Measurements from ENCODE around the gene C10orf90. TPM values are rescaled to one million over a fixed set of nuclear protein-coding genes. Genes with fewer than 3 reads are reported as not detected.
"Not testable (repeated sequence)": the region's sequence is repeated elsewhere in the genome, so short reads cannot be mapped to it uniquely, and the experiment has no call there.

Gene C10orf90
- total RNA-seq, 1 experiment from 2014 or later, result not detected

GRCh38 chr10:126397640-126398382, 272.7 kb downstream of the C10orf90 start:
- peak; percentile 92 for DNase-seq (ENCODE audit: low read depth)
- in situ Hi-C loops (cut with HindIII; ENCODE audit: low pct_unique_long_range_greater_than_20kb, low sequenced_read_pairs), result no loop called here

- in situ Hi-C loops (cut with HindIII; ENCODE audit: low pct_unique_long_range_greater_than_20kb, low sequenced_read_pairs), result no loop called here
- no peak for DNase-seq (ENCODE audit: low read depth)
Measured at GRCh38 chr10:126397156-126397555, 273.3 kb downstream of the C10orf90 start.

- no peak for DNase-seq (ENCODE audit: low read depth)
- in situ Hi-C loops (cut with HindIII; ENCODE audit: low pct_unique_long_range_greater_than_20kb, low sequenced_read_pairs), result no loop called here
Measured at GRCh38 chr10:126394948-126395347, 275.5 kb downstream of the C10orf90 start.

GRCh38 chr10:126393076-126393475, 277.4 kb downstream of the C10orf90 start:
- DNase-seq (ENCODE audit: low read depth), result no peak
- in situ Hi-C loops (cut with HindIII; ENCODE audit: low pct_unique_long_range_greater_than_20kb, low sequenced_read_pairs), result no loop called here

- in situ Hi-C loops (cut with HindIII; ENCODE audit: low pct_unique_long_range_greater_than_20kb, low sequenced_read_pairs), result no loop called here
Measured at GRCh38 chr10:126392469-126392868, 278.0 kb downstream of the C10orf90 start.

GRCh38 chr10:126392068-126392467, 278.4 kb downstream of the C10orf90 start:
- in situ Hi-C loops (cut with HindIII; ENCODE audit: low pct_unique_long_range_greater_than_20kb, low sequenced_read_pairs), result no loop called here
- no peak for DNase-seq (ENCODE audit: low read depth)

More at GRCh38 chr10:126392469-126392868, 278.0 kb downstream of the C10orf90 start:
- DNase-seq (ENCODE audit: low read depth), result no peak

GRCh38 chr10:126391192-126391885, 279.2 kb downstream of the C10orf90 start:
- in situ Hi-C loops (cut with HindIII; ENCODE audit: low pct_unique_long_range_greater_than_20kb, low sequenced_read_pairs), result no loop called here

GRCh38 chr10:126390324-126390723, 280.2 kb downstream of the C10orf90 start:
- in situ Hi-C loops (cut with HindIII; ENCODE audit: low pct_unique_long_range_greater_than_20kb, low sequenced_read_pairs), result no loop called here
- no peak for DNase-seq (ENCODE audit: low read depth)

More at GRCh38 chr10:126391192-126391885, 279.2 kb downstream of the C10orf90 start:
- no peak for DNase-seq (ENCODE audit: low read depth)

GRCh38 chr10:126387931-126388911, 282.3 kb downstream of the C10orf90 start, which contains the start of gene ADAM12:
Gene ADAM12, minus strand, starts transcription at chr10:126388477. Its CDS starts 332 bp downstream, at chr10:126388145.
- peak; percentile 63 for DNase-seq (ENCODE audit: low read depth)
- in situ Hi-C loops (cut with HindIII; ENCODE audit: low pct_unique_long_range_greater_than_20kb, low sequenced_read_pairs), result no loop called here

GRCh38 chr10:126387041-126387921, 283.2 kb downstream of the C10orf90 start:
- DNase-seq (ENCODE audit: low read depth), result peak; percentile 81
- in situ Hi-C loops (cut with HindIII; ENCODE audit: low pct_unique_long_range_greater_than_20kb, low sequenced_read_pairs), result no loop called here

GRCh38 chr10:126384269-126384873, 286.1 kb downstream of the C10orf90 start:
- DNase-seq (ENCODE audit: low read depth), result peak; percentile 60
- in situ Hi-C loops (cut with HindIII; ENCODE audit: low pct_unique_long_range_greater_than_20kb, low sequenced_read_pairs), result no loop called here

- in situ Hi-C loops (cut with HindIII; ENCODE audit: low pct_unique_long_range_greater_than_20kb, low sequenced_read_pairs), result no loop called here
- no peak for DNase-seq (ENCODE audit: low read depth)
Measured at GRCh38 chr10:126380352-126381076, 290.0 kb downstream of the C10orf90 start.

- in situ Hi-C loops (cut with HindIII; ENCODE audit: low pct_unique_long_range_greater_than_20kb, low sequenced_read_pairs); DNase-seq (ENCODE audit: low read depth): not testable (repeated sequence)
Measured at GRCh38 chr10:126379166-126379565, 291.3 kb downstream of the C10orf90 start.

- in situ Hi-C loops (cut with HindIII; ENCODE audit: low pct_unique_long_range_greater_than_20kb, low sequenced_read_pairs), result no loop called here
- DNase-seq (ENCODE audit: low read depth), result peak; percentile 74
Measured at GRCh38 chr10:126376956-126377355, 293.5 kb downstream of the C10orf90 start.

- in situ Hi-C loops (cut with HindIII; ENCODE audit: low pct_unique_long_range_greater_than_20kb, low sequenced_read_pairs), result no loop called here
- no peak for DNase-seq (ENCODE audit: low read depth)
Measured at GRCh38 chr10:126375926-126376554, 294.5 kb downstream of the C10orf90 start.

GRCh38 chr10:126375299-126375698, 295.2 kb downstream of the C10orf90 start:
- in situ Hi-C loops (cut with HindIII; ENCODE audit: low pct_unique_long_range_greater_than_20kb, low sequenced_read_pairs), result no loop called here
- DNase-seq (ENCODE audit: low read depth), result no peak

Data from Caki2 (cell line).